HG03066 (cell line): Measurements from ENCODE around the gene PPP5C.

ENCODE experiments used
- ATAC-seq: cut with Tn5 transposase; IDR thresholded peaks from one replicate; pipeline ENCODE4 v1.9.1; 2021; ENCODE audit warnings: low read depth; ENCODE audit not compliant: unreplicated experiment

PPP5C gene

DNA sequence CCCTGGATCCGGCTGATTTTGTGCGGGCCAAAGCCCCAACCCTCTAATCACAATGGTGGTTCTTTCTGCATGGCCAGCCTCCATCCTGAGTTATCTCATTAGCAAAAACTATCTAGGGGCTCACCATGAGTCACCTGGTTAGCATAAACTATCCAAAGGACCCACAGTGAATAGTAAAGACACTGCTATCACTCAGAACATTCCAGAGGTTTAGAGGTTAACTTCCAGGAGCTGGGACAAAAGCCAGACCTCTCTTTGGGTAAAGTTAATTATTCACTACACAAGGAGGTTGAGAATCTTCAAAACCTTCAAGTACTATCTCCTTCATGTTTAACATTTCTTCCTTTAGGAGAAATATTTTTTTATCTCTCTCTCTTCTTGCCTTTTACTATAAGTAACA lies 18.8 kb upstream of the PPP5C start:
- ATAC-seq: no peak

DNA sequence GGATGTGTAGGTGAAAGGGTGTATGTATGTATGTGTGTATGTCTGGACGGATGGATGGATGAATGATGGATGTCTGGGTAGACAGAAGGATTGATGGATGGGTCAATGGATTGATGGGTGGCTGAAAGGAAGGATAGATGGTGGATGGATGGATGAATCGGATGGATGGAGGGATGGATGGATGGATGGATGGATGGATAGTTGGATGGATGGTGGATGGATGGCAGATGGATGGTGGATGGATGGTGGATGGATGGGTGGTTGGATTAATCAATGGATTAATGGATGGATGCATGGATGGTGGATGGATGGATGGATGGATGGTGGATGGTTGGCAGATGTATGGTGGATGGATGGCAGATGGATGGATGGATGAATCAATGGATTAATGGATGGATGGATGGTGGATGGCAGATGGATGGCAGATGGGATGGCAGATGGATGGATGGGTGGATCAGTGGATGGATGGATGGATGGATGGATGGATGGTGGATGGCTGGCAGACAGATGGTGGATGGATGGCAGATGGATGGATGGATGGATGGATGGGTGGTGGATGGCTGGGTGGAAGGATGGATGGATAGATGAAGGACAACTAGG lies 16.5 kb upstream of the PPP5C start:
- ATAC-seq: no peak

DNA sequence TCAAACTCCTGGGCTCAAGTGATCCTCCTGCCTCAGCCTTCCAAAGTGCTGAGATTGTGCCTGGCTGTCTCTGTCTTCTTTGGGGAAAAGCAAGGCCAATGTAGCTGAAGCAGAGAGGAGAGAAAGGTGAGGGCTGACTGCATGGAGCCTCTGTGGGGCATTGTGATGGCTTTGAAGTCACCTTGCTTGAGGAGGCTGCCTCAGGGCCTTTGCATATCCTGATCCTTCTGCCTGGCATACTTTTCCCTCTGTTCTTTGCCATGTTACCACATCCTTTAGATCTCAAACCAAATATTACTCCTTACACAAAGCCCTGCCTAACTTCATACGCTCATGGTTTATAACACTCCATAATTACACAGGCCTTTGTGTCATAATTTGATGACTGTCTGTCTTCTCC lies 9.4 kb upstream of the PPP5C start:
- no peak for ATAC-seq

DNA sequence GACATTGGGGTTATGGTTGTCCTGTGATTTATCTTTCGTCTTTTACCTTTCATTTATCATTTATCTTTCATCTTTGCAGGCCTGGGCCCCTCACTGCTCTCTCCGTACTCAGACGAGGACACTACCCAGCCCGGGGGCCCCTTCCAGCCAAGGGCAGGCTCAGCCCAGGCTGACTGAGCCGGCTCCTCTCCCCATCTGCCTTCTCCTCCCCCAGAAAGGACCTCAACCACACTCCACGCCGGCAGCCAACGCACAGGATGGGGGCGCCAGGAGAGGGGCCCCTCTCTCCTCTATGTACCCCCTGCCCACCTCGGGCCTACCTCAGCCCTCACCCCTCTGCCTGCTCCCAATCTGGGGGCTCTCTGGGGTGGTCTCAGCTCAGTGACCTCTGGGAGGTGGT lies 7.4 kb upstream of the PPP5C start:
- no peak for ATAC-seq

DNA sequence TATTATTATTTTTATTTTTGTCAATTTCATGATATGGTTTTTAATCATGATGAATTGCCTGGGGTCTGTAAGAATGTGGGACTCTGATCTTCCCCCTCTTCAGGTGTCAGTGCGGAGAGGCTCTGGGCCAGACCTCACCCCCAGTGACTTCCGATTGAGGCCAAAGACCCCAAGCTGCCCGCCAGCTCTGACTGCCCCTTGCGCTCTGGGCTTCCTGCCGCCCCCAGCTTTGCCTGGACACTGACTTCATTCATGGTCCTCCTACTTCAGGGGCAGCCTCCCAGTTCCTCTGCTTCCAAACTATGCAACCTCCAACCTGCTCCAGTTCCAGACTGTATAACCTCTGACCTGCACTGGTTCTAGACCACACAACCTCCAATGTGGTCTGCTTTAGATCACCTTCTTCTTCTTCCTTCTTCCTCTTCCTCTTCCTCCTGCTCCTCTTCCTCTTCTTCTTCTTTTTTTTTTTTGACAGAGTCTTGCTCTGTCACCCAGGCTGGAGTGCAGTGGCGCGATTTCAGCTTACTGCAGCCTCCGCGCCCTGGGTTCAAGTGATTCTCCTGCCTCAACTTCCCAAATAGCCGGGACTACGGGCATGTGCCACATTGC lies 6.7 kb upstream of the PPP5C start:
- no peak for ATAC-seq

DNA sequence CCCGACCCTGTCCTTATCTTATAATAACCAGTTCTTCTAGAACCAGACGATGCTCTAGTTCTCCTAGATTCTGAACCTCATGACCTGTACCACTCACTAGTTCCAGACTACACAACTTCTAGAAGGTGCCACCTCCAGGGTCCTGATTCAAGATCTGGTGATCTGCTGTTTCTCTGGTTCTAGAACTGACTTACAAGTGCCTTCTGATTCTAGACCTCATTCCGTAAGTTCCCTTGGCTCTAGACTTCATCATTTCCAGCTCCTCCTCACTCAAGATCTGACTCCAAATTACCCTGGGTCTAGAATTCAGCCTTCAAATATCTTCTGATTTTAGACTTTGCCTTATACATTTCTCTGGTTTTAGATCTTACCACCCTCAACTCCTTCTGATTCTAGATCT lies 5.0 kb upstream of the PPP5C start:
- ATAC-seq: no peak

DNA sequence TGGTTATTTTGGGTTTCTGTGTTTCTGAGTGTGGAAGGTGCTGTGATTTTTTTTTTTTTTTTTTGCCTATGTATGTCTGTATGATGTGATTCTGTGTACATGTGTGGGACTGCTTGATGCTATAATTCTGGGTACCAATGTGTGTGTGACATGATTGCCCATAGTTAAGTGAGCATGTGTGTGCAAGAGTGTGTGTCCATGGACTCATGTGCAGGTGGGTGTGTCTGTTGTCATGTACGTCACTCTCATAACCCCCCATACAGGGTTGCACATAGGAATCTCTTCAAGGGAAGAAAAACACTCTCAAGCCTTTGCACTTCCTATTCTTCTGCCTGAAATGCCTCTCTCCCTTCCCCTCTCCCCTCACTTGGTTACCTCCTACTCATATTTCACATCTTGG lies 2.5 kb upstream of the PPP5C start:
- no peak for ATAC-seq

DNA sequence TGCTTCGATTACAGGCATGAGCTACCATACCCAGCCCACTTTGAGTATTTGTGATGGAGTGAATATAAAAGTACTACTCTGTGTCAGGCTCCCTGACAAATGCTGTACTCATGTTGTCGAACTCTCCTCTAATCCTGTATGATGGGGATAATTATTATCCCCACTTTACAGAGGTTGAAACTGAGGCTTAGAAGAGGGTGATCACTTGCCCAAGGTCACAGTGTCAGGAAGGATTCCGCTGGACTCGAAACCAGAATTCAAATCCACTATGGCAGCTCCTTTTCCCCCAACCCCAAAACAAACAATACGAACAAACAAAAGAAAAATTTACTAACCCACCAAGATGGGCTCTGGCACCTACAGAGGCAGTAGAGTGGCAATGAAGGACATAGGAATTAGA lies 1.7 kb upstream of the PPP5C start:
- no peak for ATAC-seq

DNA sequence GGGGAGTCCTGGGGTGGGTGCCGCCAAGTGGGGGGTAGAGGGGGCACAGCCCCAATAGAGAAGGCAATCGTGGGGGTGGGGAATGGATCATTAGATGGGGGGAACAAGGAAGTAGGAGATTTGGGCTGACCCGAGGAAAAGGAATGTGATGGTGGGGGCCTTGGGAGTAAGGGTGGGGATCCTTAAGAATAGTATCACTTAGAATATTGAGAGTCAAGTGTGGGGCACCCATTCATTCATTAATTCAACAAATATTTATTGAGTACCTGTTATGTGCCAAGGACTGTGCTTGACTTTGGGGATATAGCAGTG lies 641 bp downstream of the PPP5C start:
- no peak for ATAC-seq

DNA sequence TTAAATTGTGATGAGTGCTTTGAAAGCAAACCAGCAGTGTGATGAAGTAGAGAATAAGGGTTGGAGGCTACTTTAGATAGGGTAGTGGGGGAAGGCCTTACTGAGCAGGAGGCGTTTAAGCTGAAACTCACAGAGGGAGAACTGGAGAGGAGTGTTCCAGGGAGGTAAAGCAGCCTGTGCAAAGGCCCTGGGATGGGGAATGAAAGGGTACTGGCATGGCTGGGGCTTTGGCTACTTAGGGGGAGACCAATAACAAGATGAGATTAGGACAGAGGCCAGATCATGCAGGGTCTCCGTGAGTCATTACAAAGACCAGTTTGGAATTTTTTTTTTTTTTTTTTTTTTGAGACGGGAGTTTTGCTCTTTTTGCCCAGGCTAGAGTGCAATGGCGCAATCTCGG lies 1.1 kb downstream of the PPP5C start:
- ATAC-seq: no peak

DNA sequence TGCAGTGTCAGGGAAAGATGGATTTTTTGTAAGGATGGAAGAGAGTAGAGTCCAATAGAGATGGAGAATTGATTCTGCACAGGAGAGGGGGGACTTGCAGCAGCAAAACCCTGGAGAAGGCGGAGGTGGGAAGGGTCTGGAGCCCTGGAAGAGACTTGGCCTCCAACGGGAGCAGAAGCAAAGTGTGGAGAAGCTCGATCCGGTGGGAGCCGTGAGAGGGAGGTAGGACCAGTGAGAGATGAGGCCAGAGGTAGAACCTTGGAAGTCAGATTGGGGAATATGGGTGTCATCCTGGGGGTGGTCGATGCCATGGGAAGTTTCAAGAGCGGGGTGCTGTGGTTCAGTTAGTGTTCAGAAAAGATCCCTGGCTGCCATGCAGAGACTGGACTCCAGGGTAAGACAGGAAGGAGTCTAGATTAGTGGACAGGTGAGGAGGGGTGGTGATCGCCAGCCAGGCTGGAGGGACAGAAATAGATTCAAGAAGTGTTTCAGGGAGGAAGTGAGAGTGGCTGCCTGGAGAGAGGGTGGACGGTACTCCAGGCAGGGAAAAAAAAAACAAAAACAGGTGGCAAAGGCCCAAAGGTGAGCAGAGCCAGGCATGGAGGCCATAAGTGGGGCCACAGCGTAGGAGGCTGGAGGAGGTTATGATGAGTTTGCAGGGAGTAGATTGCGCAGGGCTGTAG lies 2.6 kb downstream of the PPP5C start:
- ATAC-seq: no peak

DNA sequence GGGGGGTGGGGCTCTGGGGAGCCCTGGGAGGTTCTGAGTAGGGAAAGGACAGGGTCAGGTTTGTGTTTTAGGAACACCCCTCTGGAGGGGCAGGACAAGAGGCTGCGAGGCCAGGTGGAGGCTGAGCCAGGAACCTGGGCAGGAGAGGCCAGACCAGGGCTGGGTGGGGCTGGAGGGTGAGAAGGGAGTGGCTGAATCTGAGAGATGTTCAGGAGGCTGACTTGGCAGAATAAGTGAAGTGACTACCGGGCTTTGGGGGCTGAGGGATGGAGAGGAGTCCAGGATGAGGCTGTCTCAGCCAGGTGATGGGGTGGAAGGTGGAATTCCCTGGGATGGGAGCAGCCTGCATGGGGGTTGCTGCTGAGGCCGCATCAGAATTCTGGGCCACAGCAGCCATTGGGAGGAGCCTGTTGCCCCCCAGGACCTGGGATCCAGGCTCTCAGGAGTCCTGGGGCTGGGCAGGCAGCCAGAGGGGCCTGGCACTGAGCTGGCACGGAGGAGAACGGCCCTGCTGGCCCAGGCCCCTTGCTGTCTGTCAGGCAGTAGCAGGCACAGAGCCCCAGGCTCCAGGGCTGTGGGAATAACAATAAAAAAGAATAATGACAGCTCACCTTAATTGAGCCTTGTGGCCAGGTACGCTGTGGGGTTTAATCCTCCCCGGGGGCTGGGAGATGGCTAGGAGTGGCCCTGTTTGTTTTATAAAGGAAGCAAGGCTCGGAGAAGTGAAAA lies 3.3 kb downstream of the PPP5C start:
- ATAC-seq: no peak

DNA sequence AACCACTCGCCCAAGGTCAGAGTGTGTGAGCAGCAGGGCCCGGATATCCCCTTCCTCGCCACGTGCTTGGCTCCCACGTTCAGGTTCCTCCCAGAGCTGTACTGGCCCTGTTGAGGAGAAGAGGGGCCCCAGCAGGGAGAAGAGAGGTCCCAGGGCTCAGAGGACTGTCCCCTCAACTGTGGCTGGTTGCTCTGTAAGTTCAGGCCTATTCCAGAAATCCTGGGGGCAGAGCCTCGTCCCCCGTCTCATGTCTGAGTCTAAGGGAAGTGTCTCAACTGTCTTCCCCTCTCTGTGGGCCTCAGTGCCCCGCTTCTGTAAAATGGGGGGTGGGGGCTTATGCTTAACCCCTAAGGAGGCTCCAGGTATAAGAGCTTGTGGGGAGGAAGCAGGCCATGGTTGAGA lies 3.9 kb downstream of the PPP5C start:
- ATAC-seq: no peak

DNA sequence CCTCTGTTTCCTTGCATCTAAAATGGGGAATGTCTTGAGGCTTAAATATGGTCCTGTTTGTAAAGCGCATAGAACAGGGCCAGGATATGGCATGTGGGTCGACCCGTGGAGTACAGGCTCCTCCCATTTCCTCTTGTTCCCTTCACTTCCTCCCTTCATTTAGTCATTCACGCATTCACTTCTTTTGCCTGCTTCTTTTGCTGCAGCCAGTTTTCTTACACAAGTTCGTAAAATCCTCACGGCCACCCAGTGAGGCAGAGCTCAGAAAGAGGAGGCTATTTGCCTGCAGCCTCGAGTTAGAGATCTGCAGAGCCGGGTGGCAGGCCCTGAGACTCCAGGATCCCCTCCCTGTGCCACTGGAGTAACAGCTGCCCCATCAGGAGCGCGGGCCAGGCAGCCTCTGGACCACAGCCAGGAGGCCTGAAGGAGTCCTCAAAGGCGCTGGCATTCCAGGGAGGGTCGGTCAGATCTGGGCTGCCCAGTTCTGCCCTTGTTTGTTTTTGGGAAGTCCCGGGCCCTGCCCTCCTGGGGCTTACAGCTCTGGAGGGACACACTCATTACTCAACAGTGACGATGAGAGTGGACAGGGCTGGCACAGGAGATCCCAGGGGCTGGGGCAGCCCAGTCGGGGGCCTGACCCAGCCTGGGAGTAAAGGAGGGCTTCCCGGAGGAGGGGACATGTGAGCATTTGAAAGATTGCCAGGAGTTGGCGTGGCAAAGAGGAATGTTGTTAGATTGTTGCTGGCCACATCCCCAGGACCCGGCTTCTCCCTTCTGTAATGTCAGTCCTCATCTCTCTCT lies 4.6 kb downstream of the PPP5C start:
- no peak for ATAC-seq

DNA sequence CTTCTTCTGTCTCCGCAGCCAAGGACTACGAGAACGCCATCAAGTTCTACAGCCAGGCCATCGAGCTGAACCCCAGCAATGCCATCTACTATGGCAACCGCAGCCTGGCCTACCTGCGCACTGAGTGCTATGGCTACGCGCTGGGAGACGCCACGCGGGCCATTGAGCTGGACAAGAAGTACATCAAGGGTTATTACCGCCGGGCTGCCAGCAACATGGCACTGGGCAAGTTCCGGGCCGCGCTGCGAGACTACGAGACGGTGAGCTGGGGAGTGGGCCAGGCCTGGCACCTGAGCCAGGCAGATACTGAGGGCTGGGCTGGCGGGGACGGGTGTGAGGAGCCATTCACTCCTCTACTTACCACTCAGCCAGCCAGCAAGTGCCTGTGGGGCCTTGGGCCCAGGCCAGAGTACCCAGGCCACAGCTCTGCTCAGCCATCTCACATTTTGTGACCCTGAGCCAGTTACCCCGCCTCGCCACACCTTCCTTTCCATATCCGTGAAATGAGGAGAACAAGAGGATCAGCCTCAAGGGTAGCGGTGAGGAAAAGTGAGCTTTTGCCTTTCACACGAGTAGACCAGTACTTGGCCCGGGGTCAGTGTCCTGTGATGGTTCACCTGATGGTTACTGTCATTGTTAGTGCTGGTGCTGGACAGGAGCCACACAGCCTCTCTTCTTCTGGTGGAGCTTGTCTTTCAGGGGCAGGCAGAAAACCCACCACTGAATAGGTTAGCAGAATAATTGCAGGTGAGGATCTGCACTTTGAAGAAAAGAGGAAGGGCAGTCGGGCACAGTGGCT lies 7.0 kb downstream of the PPP5C start:
- ATAC-seq: no peak

DNA sequence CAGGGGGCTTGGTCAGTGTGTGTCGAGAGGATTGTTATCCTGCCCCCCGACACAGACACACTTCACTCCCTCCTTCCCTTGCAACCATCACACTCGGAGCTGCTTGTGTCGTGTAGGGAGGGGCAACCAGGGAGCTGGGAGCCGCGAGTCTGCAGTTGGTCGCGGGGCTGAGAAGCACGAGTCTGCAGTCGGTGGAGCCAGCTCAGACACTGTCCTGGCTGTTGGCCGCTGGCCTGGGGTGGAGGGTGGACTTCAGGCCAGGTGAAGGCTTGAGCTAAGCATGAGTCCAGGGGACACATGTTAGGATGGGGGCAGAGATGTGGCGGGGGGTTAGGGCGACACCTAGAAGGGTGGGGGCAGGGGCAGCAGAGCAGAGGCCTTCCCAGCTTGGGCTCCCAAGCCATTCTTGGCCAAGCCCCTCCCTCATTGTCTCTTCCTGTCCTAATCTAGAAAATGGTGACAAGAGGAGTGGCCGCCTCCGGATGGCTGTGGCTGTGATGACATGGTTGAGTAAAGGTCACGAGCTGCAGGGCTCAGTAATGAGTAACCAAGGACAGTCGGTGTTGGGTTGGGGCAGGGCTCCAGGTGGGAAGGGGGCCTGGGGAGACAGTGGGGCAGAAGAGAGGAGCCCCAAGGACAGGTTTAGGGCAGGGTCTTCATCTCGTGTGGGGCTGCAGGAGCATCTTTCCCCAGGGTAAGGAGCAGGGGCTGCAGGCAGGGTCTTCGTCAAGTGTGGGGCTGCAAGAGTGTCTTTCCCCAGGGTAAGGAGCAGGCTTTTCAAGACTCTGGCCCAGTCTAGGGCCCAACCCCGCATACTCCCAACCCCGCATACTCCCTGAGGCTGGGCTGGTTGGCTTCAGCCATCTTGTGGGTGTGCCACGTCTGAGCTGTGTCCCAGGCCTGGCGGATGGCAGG lies 8.6 kb downstream of the PPP5C start:
- ATAC-seq: no peak

DNA sequence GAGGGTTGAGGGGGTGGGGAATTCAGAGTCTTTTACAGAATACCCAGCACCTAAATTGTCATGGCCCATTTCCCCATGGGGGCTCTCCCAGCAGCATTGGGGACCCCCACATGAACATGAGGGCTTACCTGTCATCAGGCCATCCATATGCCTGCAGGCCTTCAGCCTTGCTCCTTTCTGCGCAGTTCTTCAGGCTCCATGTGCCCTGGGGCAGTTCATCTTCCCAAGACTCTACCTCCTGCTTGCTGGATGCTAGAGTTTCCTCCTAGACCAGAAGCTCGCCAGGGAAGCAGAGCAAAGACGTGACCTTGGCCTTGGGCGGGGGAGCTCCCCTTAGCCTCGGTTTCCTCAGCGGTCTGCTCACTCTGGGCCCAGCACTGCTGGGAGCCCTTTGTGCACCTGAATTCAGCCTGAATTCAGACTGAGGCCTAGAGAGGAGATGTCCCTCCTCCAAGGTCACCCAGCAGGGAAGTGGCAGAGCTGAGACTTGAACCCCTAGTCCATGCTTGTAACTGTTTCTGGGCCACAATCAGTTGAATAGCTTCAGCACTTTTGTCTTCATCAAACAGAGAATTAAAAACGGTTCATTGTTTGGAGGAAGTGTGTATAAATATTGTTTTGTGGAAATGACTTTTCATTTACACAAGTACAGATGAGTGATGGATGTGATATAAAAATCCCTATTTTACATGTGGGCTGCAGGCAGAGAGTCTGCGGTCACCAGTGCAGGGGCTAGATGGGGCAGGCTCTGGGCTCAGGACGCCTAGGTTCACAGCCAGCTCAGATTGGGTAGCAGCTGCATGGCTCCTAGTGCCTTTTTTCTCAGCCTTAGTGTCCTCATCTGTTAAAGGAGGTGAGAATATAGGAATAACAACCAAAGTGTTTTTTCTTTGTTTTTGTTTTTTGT lies 9.5 kb downstream of the PPP5C start:
- no peak for ATAC-seq
